HEK293T (cell line): ENCODE data around the gene IFITM1.

Experiments used
- BHLHE40 ChIP-seq: fragments of 450-650 bp; IDR thresholded peaks from 2 replicates; pipeline ENCODE4 v1.6.1; 2016; ENCODE audit warnings: mild to moderate bottlenecking, moderate library complexity, borderline replicate concordance
- ELF4 ChIP-seq: fragments of 450-650 bp; IDR thresholded peaks from 2 replicates; pipeline ENCODE4 v1.6.1; 2017; ENCODE audit warnings: antibody characterized with exemption
- FOXA1 ChIP-seq: fragments of 450-650 bp; IDR thresholded peaks from 2 replicates; pipeline ENCODE4 v1.6.1; 2016; ENCODE audit warnings: mild to moderate bottlenecking
- FOXM1 ChIP-seq: fragments of 450-650 bp; IDR thresholded peaks from 2 replicates; pipeline ENCODE4 v1.6.1; 2017; ENCODE audit warnings: mild to moderate bottlenecking, borderline replicate concordance
- L3MBTL2 ChIP-seq: fragments of 450-650 bp; conservative IDR thresholded peaks from 2 replicates; pipeline ENCODE4 v1.6.1; 2016; ENCODE audit warnings: mild to moderate bottlenecking
- LEF1 ChIP-seq: fragments of 450-650 bp; IDR thresholded peaks from 2 replicates; pipeline ENCODE4 v1.6.1; 2017; ENCODE audit warnings: mild to moderate bottlenecking, borderline replicate concordance
- NFRKB ChIP-seq: fragments of 450-650 bp; IDR thresholded peaks from 2 replicates; pipeline ENCODE4 v1.6.1; 2016; ENCODE audit warnings: mild to moderate bottlenecking, moderate library complexity
- PKNOX1 ChIP-seq: fragments of 450-650 bp; IDR thresholded peaks from 2 replicates; pipeline ENCODE4 v1.6.1; 2016
- SP1 ChIP-seq: fragments of 450-650 bp; IDR thresholded peaks from 2 replicates; pipeline ENCODE4 v1.6.1; 2017
- TARDBP ChIP-seq: fragments of 450-650 bp; IDR thresholded peaks from 2 replicates; pipeline ENCODE4 v1.6.1; 2016
- ZNF384 ChIP-seq: fragments of 450-650 bp; IDR thresholded peaks from 2 replicates; pipeline ENCODE4 v1.6.1; 2016

DNA sequence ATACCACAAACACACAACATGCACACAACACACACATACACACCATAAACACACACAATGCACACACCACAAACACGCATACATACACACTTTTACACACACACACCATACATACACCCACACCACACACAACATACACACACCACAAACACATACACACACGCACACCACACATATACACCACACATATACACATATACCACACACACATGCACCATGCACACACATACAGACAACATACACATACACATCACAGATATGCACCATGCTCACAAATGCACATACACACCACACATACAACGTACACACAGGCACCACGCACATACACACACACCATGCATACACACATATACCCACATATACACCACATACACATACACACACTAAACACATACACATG, 43.7 kb downstream of the IFITM1 start:
- no peak for TF ChIP-seq ZNF384
- TF ChIP-seq FOXM1, result no peak
- no peak for TF ChIP-seq LEF1
- no peak for TF ChIP-seq BHLHE40
- TF ChIP-seq FOXA1, result no peak
- TF ChIP-seq PKNOX1, result no peak
- no peak for TF ChIP-seq SP1
- TF ChIP-seq NFRKB, result no peak
- TF ChIP-seq L3MBTL2, result no peak
- no peak for TF ChIP-seq ELF4
- no peak for TF ChIP-seq TARDBP
